GM12878 (cell line): Measurements from ENCODE around the gene MCM5. TPM values are rescaled to one million over a fixed set of nuclear protein-coding genes. Genes with fewer than 3 reads are reported as not detected.

Source experiments
- ATAC-seq: fragments of 200-7000 bp; cut with Tn5 transposase; 3 replicates; pipeline ENCODE4 v1.9.1; 2020; ENCODE audit warnings: mild to moderate bottlenecking, moderate library complexity
- BruUV-seq: library from RNA; stranded (reverse); fragments of 400-500 nt; replicated peaks from 2 replicates; lab custom pipeline; 2021; lab: Mats Ljungman, UMichigan
- CTCF ChIA-PET: fragments of 300-600 bp; sonication (Branson Sonifier 250); formaldehyde crosslinking; extraction: SDS; loops from one replicate; lab custom pipeline; 2021; ENCODE audit warnings: inconsistent platforms; lab: Yijun Ruan, JAX
- POLR2A ChIA-PET: fragments of 350-600 bp; formaldehyde crosslinking; extraction: SDS; loops from one replicate; lab custom pipeline; 2021; ENCODE audit warnings: inconsistent platforms; lab: Charles Lee
- RAD21 ChIA-PET: fragments of 300-600 bp; sonication (Branson Sonifier 250); formaldehyde crosslinking; loops from one replicate; lab custom pipeline; 2023; ENCODE audit warnings: antibody characterized with exemption; ENCODE audit not compliant: unreplicated experiment; lab: Charles Lee
- SMC1A ChIA-PET: fragments of 300-600 bp; sonication (Branson Sonifier 250); formaldehyde crosslinking; loops from one replicate; lab custom pipeline; 2023; ENCODE audit not compliant: unreplicated experiment, uncharacterized antibody; lab: Charles Lee
- DNase-seq: peaks from one replicate; pipeline ENCODE4 v3.0.0-alpha.2; 2011; ENCODE audit warnings: low read depth, low spot score
- FAIRE-seq: peaks from 3 replicates; lab custom pipeline; 2011; peaks lifted over from hg19 to GRCh38; lab: Jason Lieb, UNC
- H2AFZ ChIP-seq: 2 replicates; pipeline ENCODE4 v1.6.0; 2011; ENCODE audit warnings: low read depth, low read length, control low read depth; ENCODE audit not compliant: control insufficient read depth
- H3K27ac ChIP-seq: 2 replicates; pipeline ENCODE4 v1.5.1; 2011; ENCODE audit warnings: control low read depth; ENCODE audit not compliant: control insufficient read depth, insufficient read depth
- H3K27me3 ChIP-seq, 2 experiments: replicated peaks in 1 of 2; 2 replicates each; pipeline versions ENCODE4 v1.6.0 to v1.6.1; 2011; ENCODE audit warnings: low read length in 1 of 2; ENCODE audit not compliant: control insufficient read depth in 2 of 2, insufficient read depth in 2 of 2
- H3K36me3 ChIP-seq, 2 experiments: 2 replicates each; pipeline ENCODE4 v1.5.1; 2011; ENCODE audit warnings: low read length in 1 of 2; ENCODE audit not compliant: control insufficient read depth in 2 of 2, insufficient read depth in 2 of 2
- H3K4me1 ChIP-seq: 2 replicates; pipeline ENCODE4 v1.6.1; 2011; ENCODE audit warnings: mild to moderate bottlenecking, low read length, moderate library complexity, mixed read lengths; ENCODE audit not compliant: control insufficient read depth, insufficient read depth
- H3K4me2 ChIP-seq: 2 replicates; pipeline ENCODE4 v1.6.0; 2011; ENCODE audit warnings: control low read depth; ENCODE audit not compliant: control insufficient read depth, insufficient read depth
- H3K4me3 ChIP-seq: fragments of 200-600 bp; sonication (generic); 2 replicates; pipeline ENCODE4 v1.5.1; 2016
- H3K79me2 ChIP-seq: 2 replicates; pipeline ENCODE4 v1.6.0; 2011; ENCODE audit warnings: low read length; ENCODE audit not compliant: control insufficient read depth, insufficient read depth
- H3K9ac ChIP-seq: 2 replicates; pipeline ENCODE4 v1.8.0; 2011; ENCODE audit warnings: low read length, control low read depth, mixed read lengths; ENCODE audit not compliant: control insufficient read depth, insufficient read depth
- H3K9me3 ChIP-seq: replicated peaks from 3 replicates; pipeline ENCODE4 v1.5.1; 2011; ENCODE audit warnings: mild to moderate bottlenecking, low read length; ENCODE audit not compliant: control insufficient read depth, insufficient read depth
- H4K20me1 ChIP-seq: 2 replicates; pipeline ENCODE4 v1.6.0; 2011; ENCODE audit not compliant: control insufficient read depth, insufficient read depth
- BRCA1 ChIP-seq: IDR thresholded peaks from 2 replicates; pipeline ENCODE4 v1.6.1; 2011; ENCODE audit warnings: low read depth, low read length, improper control_type of control experiment
- CEBPB ChIP-seq, 2 experiments: fragments of 150-350 bp in 1 of 2; IDR thresholded peaks; 2 replicates each; pipeline ENCODE4 v1.6.1; 2012 to 2014; ENCODE audit warnings: low read depth in 2 of 2, low read length in 2 of 2, borderline replicate concordance in 1 of 2, inconsistent platforms in 1 of 2
- CHD1 ChIP-seq: IDR thresholded peaks from 2 replicates; pipeline ENCODE4 v1.6.1; 2012; ENCODE audit warnings: low read depth, low read length, improper control_type of control experiment
- CTCF ChIP-seq, 3 experiments: IDR thresholded peaks in 2 of 3; conservative IDR thresholded peaks in 1 of 3; 2 replicates each; pipeline ENCODE4 v1.5.1; 2011; ENCODE audit warnings: low read depth in 3 of 3, low read length in 3 of 3, mild to moderate bottlenecking in 3 of 3, control low read depth in 2 of 3, moderate library complexity in 2 of 3, inconsistent platforms in 1 of 3, mixed read lengths in 1 of 3; ENCODE audit not compliant: control insufficient read depth in 2 of 3, insufficient read depth in 1 of 3; ENCODE audit errors: extremely low read depth in 1 of 3
- ESRRA ChIP-seq: IDR thresholded peaks from 2 replicates; pipeline ENCODE4 v1.6.1; 2012; ENCODE audit warnings: mild to moderate bottlenecking, low read length, improper control_type of control experiment
- HCFC1 ChIP-seq: fragments of 150-350 bp; IDR thresholded peaks from 2 replicates; pipeline ENCODE4 v1.6.1; 2014; ENCODE audit warnings: low read length
- IRF4 ChIP-seq: IDR thresholded peaks from 2 replicates; pipeline ENCODE4 v1.6.1; 2011; ENCODE audit warnings: low read depth, low read length
- JUNB ChIP-seq: IDR thresholded peaks from 2 replicates; pipeline ENCODE4 v1.6.1; 2016; ENCODE audit warnings: antibody characterized with exemption, mild to moderate bottlenecking
- SIN3A ChIP-seq: IDR thresholded peaks from 2 replicates; pipeline ENCODE4 v1.6.1; 2012; ENCODE audit warnings: low read depth, low read length, improper control_type of control experiment
- SMARCA5 ChIP-seq: fragments of 450-650 bp; IDR thresholded peaks from 2 replicates; pipeline ENCODE4 v1.6.1; 2017; ENCODE audit warnings: mild to moderate bottlenecking
- TCF3 ChIP-seq: IDR thresholded peaks from 2 replicates; pipeline ENCODE4 v1.6.1; 2012; ENCODE audit warnings: low read depth, mild to moderate bottlenecking, low read length, borderline replicate concordance; ENCODE audit not compliant: insufficient read depth
- ZNF207 ChIP-seq: fragments of 450-650 bp; IDR thresholded peaks from 2 replicates; pipeline ENCODE4 v1.6.1; 2014; ENCODE audit warnings: antibody characterized with exemption, mild to moderate bottlenecking, borderline replicate concordance
- ZNF384 ChIP-seq: IDR thresholded peaks from 2 replicates; pipeline ENCODE4 v1.6.1; 2012; ENCODE audit warnings: low read depth, mild to moderate bottlenecking, low read length, improper control_type of control experiment, borderline replicate concordance
- ZSCAN29 ChIP-seq: fragments of 450-650 bp; IDR thresholded peaks from 2 replicates; pipeline ENCODE4 v1.6.1; 2017; ENCODE audit warnings: mild to moderate bottlenecking, moderate library complexity
- WGBS: methylation state at CpG from one replicate; pipeline ENCODE4 v1.1.6; 2016; ENCODE audit warnings: low lambda C conversion rate; ENCODE audit not compliant: insufficient replicate concordance, insufficient coverage; ENCODE audit errors: missing lambda C conversion rate; 5-methylcytosine and 5-hydroxymethylcytosine counted together
- in situ Hi-C: fragments of 300-500 bp; cut with MboI; formaldehyde crosslinking; loops from 9 replicates; pipeline ENCODE4 v1.14.3; 2018; ENCODE audit warnings: mixed read lengths
- intact Hi-C: fragments of 100-400 bp; cut with micrococcal nuclease; formaldehyde crosslinking; loops from one replicate; pipeline ENCODE4 v1.14.2; 2022; ENCODE audit not compliant: unreplicated experiment
- polyA plus RNA-seq, 11 experiments: library from polyadenylated mRNA; depleted of rRNA in 4 of 11; unstranded in 6 of 11; stranded (reverse) in 5 of 11; fragments of >200 nt; fragmentation: Nextera tagmentation in 4 of 11; fragmentation: Illumina TruSeq in 1 of 11; extraction: Ambion mirVana in 4 of 11; extraction: Trizol in 1 of 11; gene quantifications; 1 replicate in 1 of 11; 2 replicates in 10 of 11; pipeline versions ENCODE4 v1.2.1 to v1.2.3, GENCODE V29; 2011 to 2016; ENCODE audit warnings: inconsistent platforms in 2 of 11, missing spikeins in 2 of 11, low read depth in 1 of 11
- total RNA-seq, 4 experiments: library from RNA; depleted of rRNA in 3 of 4; stranded (reverse); fragments of >200 nt in 3 of 4; fragmentation: Illumina TruSeq in 1 of 4; extraction: Trizol in 1 of 4; gene quantifications; 2 replicates each; pipeline versions ENCODE4 v1.2.1 to v1.2.3, GENCODE V29; 2013 to 2021

MCM5 gene
- total and polyA plus RNA-seq, 10 of the 15 experiments (the other 5 are each of a cell fraction or from before 2014, with no cell fraction given), result 14.1 to 360 (median 164) TPM

- H3K4me3 ChIP-seq, result no peak overlapping the region
- H3K4me2 ChIP-seq, result no peak overlapping the region
- H3K27ac ChIP-seq, result no peak overlapping the region
- no peaks in the 10 kb centered on the region for H3K4me1 ChIP-seq
- no peak for TF ChIP-seq ZNF207
- no peak for TF ChIP-seq CTCF (IDR thresholded peaks at IDR 0.05 in 2 of 3, conservative IDR thresholded peaks at IDR 0.05 in 1 of 3; ENCODE audit: control insufficient read depth in 2 of 3, extremely low read depth in 1 of 3, insufficient read depth in 1 of 3, low read depth in 3 of 3, low read length in 3 of 3)
- TF ChIP-seq IRF4, result no peak
- no peak for TF ChIP-seq TCF3
- TF ChIP-seq BRCA1, result no peak
- no peak for TF ChIP-seq JUNB
- TF ChIP-seq CEBPB (IDR thresholded peaks at IDR 0.05; ENCODE audit: borderline replicate concordance in 1 of 2, low read depth in 2 of 2, low read length in 2 of 2), result no peak
- TF ChIP-seq CHD1, result no peak
- no peak for TF ChIP-seq ZSCAN29
- TF ChIP-seq SIN3A, result no peak
- TF ChIP-seq HCFC1, result no peak
- no peak for TF ChIP-seq ESRRA
- TF ChIP-seq ZNF384, result no peak
- no peak for TF ChIP-seq SMARCA5
- TF ChIP-seq, all 136 proteins: peak for 0
- DNase-seq, result no peak
- no peaks in the 10 kb centered on the region for H3K9me3 ChIP-seq
- in situ Hi-C loops, result no loop called here
- no peak for ATAC-seq
- ChIA-PET RAD21 (no interaction called here), SMC1A (interaction anchor here (3.1 kb wide), 1 partner anchor 15 kb away, joined by 8 read pairs; no protein-coding TSS in a partner anchor), CTCF (no interaction called here), POLR2A (interaction anchor here (1.0 to 1.1 kb wide), 2 partner anchors 9 to 11 kb away, joined by 3 read pairs; no protein-coding TSS in a partner anchor)
- no peak for FAIRE-seq
- H3K79me2 ChIP-seq, result no peaks in the 10 kb centered on the region
- no peak overlapping the region for H3K9ac ChIP-seq
- H3K27me3 ChIP-seq, result no peaks in the 10 kb centered on the region
- BruUV-seq, result no TSS peak
- intact Hi-C loops, result no loop called here
- H3K36me3 ChIP-seq, result peaks cover 31 to 54% of the 10 kb centered on the region in 2 experiments; a peak in 3 of 4 replicates
- 98% methylated on average over 7 of the region's 7 CpGs for WGBS
- H4K20me1 ChIP-seq, result no peaks in the 10 kb centered on the region; the same call in 1 of the 2 replicates
- H2AFZ ChIP-seq, result no peak overlapping the region
Measured at GRCh38 chr22:35425546-35425945, 25.6 kb downstream of the MCM5 start.
